DMS53 (cell line): ENCODE data around the gene SLC35E2B.

Experiments used
- DNase-seq: peaks from one replicate; lab custom pipeline; 2025; lab: John Stamatoyannopoulos, UW

SLC35E2B gene

GRCh38 chr1:1609822-1610485, 82.6 kb downstream of the SLC35E2B start:
- no peak for DNase-seq
